Measurements from ENCODE around the gene HIPK4.
"Not testable (repeated sequence)": the region's sequence is repeated elsewhere in the genome, so short reads cannot be mapped to it uniquely, and the experiment has no call there.

Gene HIPK4

GRCh38 chr19:40371802-40372122 lies 18.2 kb downstream of the HIPK4 start:
- no peak for TF ChIP-seq CTCF (IDR thresholded peaks at IDR 0.05; ENCODE audit: insufficient read depth, missing control alignments)
- no peak for FAIRE-seq

GRCh38 chr19:40370997-40371801 lies 18.8 kb downstream of the HIPK4 start:
- FAIRE-seq (no peak), DNase-seq (ENCODE audit: insufficient read length, low spot score) (no peak)
- no peak for TF ChIP-seq CTCF (IDR thresholded peaks at IDR 0.05; ENCODE audit: insufficient read depth, missing control alignments)

More at GRCh38 chr19:40371802-40372122, 18.2 kb downstream of the HIPK4 start:
- DNase-seq (ENCODE audit: insufficient read length, low spot score): no peak

- not testable (repeated sequence) for FAIRE-seq; DNase-seq (ENCODE audit: insufficient read length, low spot score)
These were observed 19.7 kb downstream of the HIPK4 start for GRCh38 chr19:40370253-40370652.

- DNase-seq (ENCODE audit: insufficient read length, low spot score): no peak
- no peak for FAIRE-seq
- TF ChIP-seq CTCF (IDR thresholded peaks at IDR 0.05; ENCODE audit: insufficient read depth, missing control alignments): no peak
These were observed 20.2 kb downstream of the HIPK4 start for GRCh38 chr19:40369797-40370196.

GRCh38 chr19:40367577-40368434 lies 22.2 kb downstream of the HIPK4 start:
- DNase-seq (ENCODE audit: insufficient read length, low spot score) (no peak), FAIRE-seq (no peak)
- no peak for TF ChIP-seq CTCF (IDR thresholded peaks at IDR 0.05; ENCODE audit: insufficient read depth, missing control alignments)

- TF ChIP-seq CTCF (IDR thresholded peaks at IDR 0.05; ENCODE audit: insufficient read depth, missing control alignments): no peak
- FAIRE-seq (no peak), DNase-seq (ENCODE audit: insufficient read length, low spot score) (no peak)
These were observed 23.1 kb downstream of the HIPK4 start for GRCh38 chr19:40366697-40367561.

Data from D721Med (cell line).